ENCODE results near the gene VEGFD.
A peak's percentile ranks its signal among the peaks of the same experiment; 100 is the strongest.

Gene VEGFD

GRCh38 chrX:15356444-15356843, 27.8 kb downstream of the VEGFD start:
- no peaks in the 10 kb centered on the region for H3K79me2 ChIP-seq (ENCODE audit: low read length)
- H2AFZ ChIP-seq (ENCODE audit: low read length), result no peak overlapping the region
- H3F3A ChIP-seq (ENCODE audit: insufficient read depth, low read length), result no peaks in the 10 kb centered on the region
- DNase-seq, result no peak
- no peaks in the 10 kb centered on the region for H4K20me1 ChIP-seq (ENCODE audit: insufficient read depth, low read length)
- no peaks in the 10 kb centered on the region for H3K9me2 ChIP-seq (replicated peaks; ENCODE audit: insufficient read depth, low read length)
- TF ChIP-seq CTCF (IDR thresholded peaks at IDR 0.05; ENCODE audit: low read length), result no peak
- no peak for TF ChIP-seq EZH2 (optimal IDR thresholded peaks at IDR 0.05; ENCODE audit: low read depth, low read length)
- no peak for TF ChIP-seq EZH2phosphoT487 (IDR thresholded peaks at IDR 0.05; ENCODE audit: low read length)
- H3K4me3 ChIP-seq (ENCODE audit: low read length), result no peak overlapping the region
- no peaks in the 10 kb centered on the region for H3K4me1 ChIP-seq (ENCODE audit: low read length)
- no peaks in the 10 kb centered on the region for H3K36me3 ChIP-seq (replicated peaks; ENCODE audit: insufficient read depth, low read length)
- H3K9ac ChIP-seq (ENCODE audit: low read length), result no peak overlapping the region
- no peak overlapping the region for H3K4me2 ChIP-seq (ENCODE audit: low read depth, low read length)
- no peak overlapping the region for H3K27ac ChIP-seq (ENCODE audit: low read length)
- H3K9me3 ChIP-seq (replicated peaks; ENCODE audit: insufficient read depth, low read length), result no peaks in the 10 kb centered on the region
- H3K27me3 ChIP-seq (replicated peaks; ENCODE audit: insufficient read depth, low read length), result no peaks in the 10 kb centered on the region

DNA sequence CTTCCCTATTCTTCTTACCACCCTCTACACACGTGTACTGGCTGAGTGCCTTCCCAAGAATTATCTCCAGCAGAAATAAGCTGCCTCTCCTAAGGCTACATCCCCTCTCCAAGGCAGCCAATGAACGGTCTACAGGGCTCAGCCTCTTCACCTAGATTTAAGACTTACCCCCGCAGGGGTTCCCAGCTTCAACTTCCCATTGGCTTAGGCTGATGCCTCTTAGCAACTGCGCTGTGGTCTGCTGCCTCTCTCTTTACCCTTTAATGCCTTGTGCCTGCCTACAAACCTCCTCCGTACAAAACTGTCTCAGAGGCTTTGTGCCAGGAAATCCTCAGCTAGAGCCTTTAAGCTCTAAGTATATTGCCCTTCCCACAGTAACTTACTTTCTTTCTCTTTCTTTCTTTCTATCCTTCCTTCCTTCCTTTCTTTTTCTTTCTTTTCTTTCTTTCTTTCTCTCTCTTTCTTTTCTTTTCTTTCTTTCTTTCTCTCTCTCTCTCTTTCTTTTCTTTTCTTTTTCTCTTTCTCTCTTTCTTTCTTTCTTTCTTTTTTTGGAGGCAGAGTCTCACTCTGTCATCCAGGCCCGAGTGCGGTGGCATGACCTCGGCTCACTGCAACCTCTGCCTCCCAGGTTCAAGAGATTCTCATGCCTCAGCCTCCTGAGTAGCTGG, 33.8 kb downstream of the VEGFD start:
- no peaks in the 10 kb centered on the region for H3K27me3 ChIP-seq (replicated peaks; ENCODE audit: insufficient read depth, low read length)
- no peaks in the 10 kb centered on the region for H3K36me3 ChIP-seq (replicated peaks; ENCODE audit: insufficient read depth, low read length)
- no peak for TF ChIP-seq EZH2phosphoT487 (IDR thresholded peaks at IDR 0.05; ENCODE audit: low read length)
- TF ChIP-seq EZH2 (optimal IDR thresholded peaks at IDR 0.05; ENCODE audit: low read depth, low read length), result no peak
- no peak for TF ChIP-seq CTCF (IDR thresholded peaks at IDR 0.05; ENCODE audit: low read length)
- H3K4me3 ChIP-seq (ENCODE audit: low read length), result no peak overlapping the region
- H3F3A ChIP-seq (ENCODE audit: insufficient read depth, low read length), result no peaks in the 10 kb centered on the region
- no peaks in the 10 kb centered on the region for H3K9me2 ChIP-seq (replicated peaks; ENCODE audit: insufficient read depth, low read length)
- no peak overlapping the region for H2AFZ ChIP-seq (ENCODE audit: low read length)
- H4K20me1 ChIP-seq (ENCODE audit: insufficient read depth, low read length), result no peaks in the 10 kb centered on the region
- no peaks in the 10 kb centered on the region for H3K79me2 ChIP-seq (ENCODE audit: low read length)
- no peak overlapping the region for H3K4me2 ChIP-seq (ENCODE audit: low read depth, low read length)
- no peak overlapping the region for H3K9ac ChIP-seq (ENCODE audit: low read length)
- H3K4me1 ChIP-seq (ENCODE audit: low read length), result no peaks in the 10 kb centered on the region
- H3K27ac ChIP-seq (ENCODE audit: low read length), result no peak overlapping the region
- no peaks in the 10 kb centered on the region for H3K9me3 ChIP-seq (replicated peaks; ENCODE audit: insufficient read depth, low read length)
- no peak for DNase-seq

GRCh38 chrX:15349046-15349445, 35.2 kb downstream of the VEGFD start:
- no peaks in the 10 kb centered on the region for H3F3A ChIP-seq (ENCODE audit: insufficient read depth, low read length)
- no peak overlapping the region for H3K27ac ChIP-seq (ENCODE audit: low read length)
- no peak overlapping the region for H3K4me3 ChIP-seq (ENCODE audit: low read length)
- H3K79me2 ChIP-seq (ENCODE audit: low read length), result no peaks in the 10 kb centered on the region
- DNase-seq, result peak; percentile 47
- no peaks in the 10 kb centered on the region for H3K9me3 ChIP-seq (replicated peaks; ENCODE audit: insufficient read depth, low read length)
- H3K36me3 ChIP-seq (replicated peaks; ENCODE audit: insufficient read depth, low read length), result no peaks in the 10 kb centered on the region
- no peaks in the 10 kb centered on the region for H3K9me2 ChIP-seq (replicated peaks; ENCODE audit: insufficient read depth, low read length)
- H3K4me2 ChIP-seq (ENCODE audit: low read depth, low read length), result no peak overlapping the region
- TF ChIP-seq EZH2phosphoT487 (IDR thresholded peaks at IDR 0.05; ENCODE audit: low read length) (no peak), CTCF (IDR thresholded peaks at IDR 0.05; ENCODE audit: low read length) (peak; percentile 39), EZH2 (optimal IDR thresholded peaks at IDR 0.05; ENCODE audit: low read depth, low read length) (no peak)
- no peak overlapping the region for H3K9ac ChIP-seq (ENCODE audit: low read length)
- H3K27me3 ChIP-seq (replicated peaks; ENCODE audit: insufficient read depth, low read length), result no peaks in the 10 kb centered on the region
- no peaks in the 10 kb centered on the region for H4K20me1 ChIP-seq (ENCODE audit: insufficient read depth, low read length)
- H3K4me1 ChIP-seq (ENCODE audit: low read length), result no peaks in the 10 kb centered on the region
- H2AFZ ChIP-seq (ENCODE audit: low read length), result no peak overlapping the region
